K562 (cell line): ENCODE measurements around the gene SEMA3A. TPM values are rescaled to one million over a fixed set of nuclear protein-coding genes. Genes with fewer than 3 reads are reported as not detected.

Experiments used
- ATAC-seq: fragments of 200-7000 bp; cut with Tn5 transposase; 3 replicates; pipeline ENCODE4 v1.9.1; 2020; ENCODE audit warnings: moderate library complexity
- BruUV-seq: library from RNA; stranded (reverse); fragments of 400-500 nt; replicated peaks from 2 replicates; lab custom pipeline; 2021; lab: Mats Ljungman, UMichigan
- CTCF ChIA-PET: fragments of 300-600 bp; formaldehyde crosslinking; extraction: SDS; loops from one replicate; lab custom pipeline; 2021; ENCODE audit warnings: low intra/inter-chr PET ratio; lab: Yijun Ruan, JAX
- POLR2A ChIA-PET: fragments of 300-600, 350-650 bp; sonication (Branson Sonifier 250); formaldehyde crosslinking; extraction: SDS; loops from one replicate; lab custom pipeline; 2021; ENCODE audit warnings: antibody characterized with exemption, inconsistent platforms; lab: Yijun Ruan, JAX
- DNase-seq, 4 experiments: peaks; one replicate each; pipeline versions ENCODE4 v3.0.0 to v3.0.0-alpha.2; 2011 to 2018; ENCODE audit warnings: low spot score in 3 of 4, mixed read lengths in 3 of 4; ENCODE audit errors: extremely low read depth in 1 of 4
- FAIRE-seq: peaks from 2 replicates; lab custom pipeline; 2011; peaks lifted over from hg19 to GRCh38; lab: Jason Lieb, UNC
- H2AFZ ChIP-seq: 2 replicates; pipeline ENCODE4 v1.6.0; 2011; ENCODE audit warnings: low read depth, low read length, control low read depth, inconsistent platforms
- H3K27ac ChIP-seq: fragments of 200-600 bp; 3 replicates; pipeline ENCODE4 v1.8.0; 2011; ENCODE audit warnings: low read depth, mild to moderate bottlenecking, control low read depth, inconsistent platforms, low read length, moderate library complexity, mixed read lengths; ENCODE audit errors: extremely low read depth
- H3K27me3 ChIP-seq, 2 experiments: fragments of 300-600 bp in 1 of 2; 2 replicates in 1 of 2; 3 replicates in 1 of 2; pipeline versions ENCODE4 v1.6.0 to v1.8.0; 2011; ENCODE audit warnings: inconsistent platforms in 2 of 2, low read length in 2 of 2, mild to moderate bottlenecking in 1 of 2, mixed read lengths in 1 of 2, moderate library complexity in 1 of 2; ENCODE audit not compliant: control insufficient read depth in 2 of 2, insufficient read depth in 2 of 2
- H3K36me3 ChIP-seq: fragments of 300-600 bp; 3 replicates; pipeline ENCODE4 v1.8.0; 2011; ENCODE audit warnings: mild to moderate bottlenecking, low read length, inconsistent platforms; ENCODE audit not compliant: control insufficient read depth, insufficient read depth
- H3K4me1 ChIP-seq, 2 experiments: fragments of 200-600 bp in 1 of 2; replicated peaks in 1 of 2; 2 replicates in 1 of 2; 3 replicates in 1 of 2; pipeline versions ENCODE4 v1.5.1 to v1.8.0; 2011; ENCODE audit warnings: inconsistent platforms in 2 of 2, low read length in 2 of 2, mild to moderate bottlenecking in 1 of 2, mixed read lengths in 1 of 2, moderate library complexity in 1 of 2; ENCODE audit not compliant: control insufficient read depth in 2 of 2, insufficient read depth in 2 of 2
- H3K4me2 ChIP-seq: 2 replicates; pipeline ENCODE4 v1.6.1; 2011; ENCODE audit warnings: low read length, control low read depth, inconsistent platforms, mixed read lengths; ENCODE audit not compliant: insufficient read depth
- H3K4me3 ChIP-seq: fragments of 200-600 bp; sonication (generic), shearing (Covaris generic); 2 replicates; pipeline ENCODE4 v1.5.1; 2016; ENCODE audit warnings: control low read depth, inconsistent platforms
- H3K79me2 ChIP-seq: fragments of 200-600 bp; 3 replicates; pipeline ENCODE4 v1.8.0; 2011; ENCODE audit warnings: low read length, inconsistent platforms; ENCODE audit not compliant: control insufficient read depth, insufficient read depth
- H3K9ac ChIP-seq, 2 experiments: 2 replicates each; pipeline versions ENCODE4 v1.6.0 to v1.6.1; 2011; ENCODE audit warnings: low read depth in 2 of 2, low read length in 2 of 2, control low read depth in 1 of 2, inconsistent platforms in 1 of 2, mild to moderate bottlenecking in 1 of 2, mixed read lengths in 1 of 2; ENCODE audit not compliant: insufficient read depth in 1 of 2
- H3K9me1 ChIP-seq: one replicate; pipeline ENCODE4 v1.6.0; 2011; ENCODE audit warnings: inconsistent platforms, mild to moderate bottlenecking, low read length, moderate library complexity; ENCODE audit not compliant: control insufficient read depth, insufficient read depth
- H3K9me3 ChIP-seq: replicated peaks from 2 replicates; pipeline ENCODE4 v1.5.1; 2011; ENCODE audit warnings: low read depth, low read length, inconsistent platforms; ENCODE audit not compliant: control insufficient read depth, insufficient read depth
- H4K20me1 ChIP-seq: replicated peaks from 2 replicates; pipeline ENCODE4 v1.6.1; 2011; ENCODE audit warnings: low read length, inconsistent platforms, mixed read lengths; ENCODE audit not compliant: control insufficient read depth, insufficient read depth
- E2F1 ChIP-seq: sonication (generic); formaldehyde crosslinking; IDR thresholded peaks from 2 replicates; pipeline ENCODE4 v1.8.1; 2023; ENCODE audit warnings: mild to moderate bottlenecking, missing genetic modification reagents, moderate library complexity
- MLLT1 ChIP-seq, 2 experiments: fragments of 450-650 bp; IDR thresholded peaks; 2 replicates each; pipeline ENCODE4 v1.6.1; 2016
- TCFL5 ChIP-seq: fragments of 250-450 bp; sonication (Bioruptor Pico); conservative IDR thresholded peaks from 2 replicates; pipeline ENCODE4 v1.6.1; 2021; ENCODE audit warnings: mild to moderate bottlenecking, moderate library complexity, matching md5 sums
- ZNF764 ChIP-seq: fragments of 250-450 bp; sonication (Bioruptor Pico); IDR thresholded peaks from 2 replicates; pipeline ENCODE4 v1.4.0; 2020; ENCODE audit warnings: low read depth, mild to moderate bottlenecking, moderate library complexity
- WGBS: fragments of 100-300 bp; shearing (Covaris generic); methylation state at CpG from one replicate; pipeline ENCODE4 v1.1.6; 2016; ENCODE audit warnings: low coverage, mixed read lengths; ENCODE audit not compliant: insufficient coverage; ENCODE audit errors: missing lambda C conversion rate; 5-methylcytosine and 5-hydroxymethylcytosine counted together
- in situ Hi-C: fragments of 300-500 bp; cut with MboI; formaldehyde crosslinking; loops from 4 replicates; pipeline ENCODE4 v1.15.0; 2018; ENCODE audit warnings: inconsistent platforms, mixed read lengths
- intact Hi-C: fragments of 100-400 bp; cut with micrococcal nuclease; formaldehyde crosslinking; loops from 2 replicates; pipeline ENCODE4 v1.14.2; 2022
- polyA plus RNA-seq, 8 experiments: library from polyadenylated mRNA; depleted of rRNA in 4 of 8; stranded (reverse) in 5 of 8; unstranded in 3 of 8; fragments of >200 nt; fragmentation: Nextera tagmentation in 2 of 8; fragmentation: Illumina TruSeq in 1 of 8; extraction: Ambion mirVana in 2 of 8; extraction: Trizol in 1 of 8; gene quantifications; 2 replicates each; pipeline versions ENCODE4 v1.2.1 to v1.2.3, GENCODE V29; 2011 to 2014; ENCODE audit warnings: inconsistent platforms in 1 of 8, missing spikeins in 1 of 8
- total RNA-seq, 7 experiments: library from RNA; depleted of rRNA in 6 of 7; stranded (reverse); fragments of >200 nt in 6 of 7; fragmentation: Illumina TruSeq in 2 of 7; extraction: Trizol in 2 of 7; gene quantifications; 2 replicates each; pipeline versions ENCODE4 v1.2.1 to v1.2.3, GENCODE V29; 2011 to 2021; ENCODE audit warnings: low replicate concordance in 1 of 7

The SEMA3A gene
- total and polyA plus RNA-seq, 9 of the 15 experiments (the other 6 are each of a cell fraction or from before 2014, with no cell fraction given) = 0.36 to 3.0 (median 1.1) TPM

GRCh38 chr7:84060000-84060399 is 134.6 kb downstream of the SEMA3A start:
- no peak overlapping the region for H3K4me2 ChIP-seq
- no peaks in the 10 kb centered on the region for H3K79me2 ChIP-seq
- no peak overlapping the region for H3K27ac ChIP-seq
- no peak overlapping the region for H2AFZ ChIP-seq
- no peaks in the 10 kb centered on the region for H3K36me3 ChIP-seq
- no peaks in the 10 kb centered on the region for H3K4me1 ChIP-seq
- in situ Hi-C loops = no loop called here
- no peaks in the 10 kb centered on the region for H3K9me3 ChIP-seq
- no peaks in the 10 kb centered on the region for H3K27me3 ChIP-seq
- BruUV-seq = no TSS peak
- H4K20me1 ChIP-seq = no peaks in the 10 kb centered on the region
- no peaks in the 10 kb centered on the region for H3K9me1 ChIP-seq
- ChIA-PET POLR2A (no interaction called here), CTCF (no interaction called here)
- DNase-seq (no peak), FAIRE-seq (no peak), ATAC-seq (no peak)
- intact Hi-C loops = no loop called here
- H3K9ac ChIP-seq = no peak overlapping the region
- TF ChIP-seq ZNF764 (no peak), TCFL5 (CRISPR knock-in tag) (no peak), E2F1 (CRISPR knock-in tag) (no peak), MLLT1 (IDR thresholded peaks at IDR 0.05) (no peak)
- WGBS = 0% methylated on average over 1 of the region's 1 CpG
- no peak overlapping the region for H3K4me3 ChIP-seq
